ENCODE results near the gene PHF2. TPM values are rescaled to one million over a fixed set of nuclear protein-coding genes. Genes with fewer than 3 reads are reported as not detected.

Gene PHF2
- total RNA-seq, 1 experiment from 2014 or later = 11.6 TPM

- TF ChIP-seq E2F5 (CRISPR knock-in tag; IDR thresholded peaks at IDR 0.05) (peak; percentile 91), EMX1 (CRISPR knock-in tag; IDR thresholded peaks at IDR 0.05) (peak; percentile 53; the same call in 1 of the 2 replicates), GABPB1 (CRISPR knock-in tag; IDR thresholded peaks at IDR 0.05) (peak; percentile 55), TCF7 (CRISPR knock-in tag; IDR thresholded peaks at IDR 0.05; ENCODE audit: low read depth) (no peak), HMGA2 (CRISPR knock-in tag; IDR thresholded peaks at IDR 0.05) (no peak), ESRRA (CRISPR knock-in tag; IDR thresholded peaks at IDR 0.05; ENCODE audit: borderline replicate concordance) (no peak), ARID4B (CRISPR knock-in tag; IDR thresholded peaks at IDR 0.05; ENCODE audit: borderline replicate concordance) (no peak), CREM (CRISPR knock-in tag; IDR thresholded peaks at IDR 0.05) (peak; percentile 44; the same call in 1 of the 2 replicates), FOXK1 (CRISPR knock-in tag; IDR thresholded peaks at IDR 0.05) (0 out of 2 replicates have a peak, but pooled peaks have one; percentile 58), NR2C2 (CRISPR knock-in tag; IDR thresholded peaks at IDR 0.05) (no peak)
These were observed 9.7 kb upstream of the PHF2 start (continued) for GRCh38 chr9:93566408-93567270.

- POLR2A ChIA-PET = interaction anchor here (1.2 kb wide), 2 partner anchors 15 to 117 kb away, joined by 4 to 5 read pairs; no protein-coding TSS in a partner anchor
- ATAC-seq = no peak
- peaks cover 13% of the 10 kb centered on the region for H3K9me3 Mint-ChIP-seq
- peaks cover 8% of the 10 kb centered on the region; the same call in 1 of the 2 replicates for H3K4me1 Mint-ChIP-seq
- CTCF ChIA-PET = interaction anchor here (1.0 to 2.3 kb wide), 14 partner anchors 11 to 446 kb away, joined by 3 to 34 read pairs (median 8); partner anchors contain the start of gene FAM120AOS
- peaks cover 36% of the 10 kb centered on the region for H3K36me3 Mint-ChIP-seq
- no peak for TF ChIP-seq ZNF138 (CRISPR knock-in tag; conservative IDR thresholded peaks at IDR 0.05)
- no peak for TF ChIP-seq HMGA2 (CRISPR knock-in tag; IDR thresholded peaks at IDR 0.05)
- no peak for TF ChIP-seq E2F5 (CRISPR knock-in tag; IDR thresholded peaks at IDR 0.05)
- no peak for TF ChIP-seq IRF1 (CRISPR knock-in tag; IDR thresholded peaks at IDR 0.05)
- no peak for TF ChIP-seq ZNF281 (CRISPR knock-in tag; IDR thresholded peaks at IDR 0.05)
- TF ChIP-seq NR3C1 (CRISPR knock-in tag; conservative IDR thresholded peaks at IDR 0.05; ENCODE audit: low read depth) = no peak
- TF ChIP-seq NR2C2 (CRISPR knock-in tag; IDR thresholded peaks at IDR 0.05) = no peak
- TF ChIP-seq NFYB (CRISPR knock-in tag; conservative IDR thresholded peaks at IDR 0.05; ENCODE audit: low read depth) = no peak
- H3K27ac Mint-ChIP-seq = peak overlapping the region; percentile 76
- H3K27me3 Mint-ChIP-seq (ENCODE audit: low read depth) = peaks cover 7% of the 10 kb centered on the region
- no peak for DNase-seq (ENCODE audit: low spot score)
- H3K4me3 Mint-ChIP-seq = peak overlapping the region; percentile 72
These were observed 9.0 kb upstream of the PHF2 start for GRCh38 chr9:93567271-93567959.
